K562 (cell line): ENCODE results near the gene NUP107. TPM values are rescaled to one million over a fixed set of nuclear protein-coding genes. Genes with fewer than 3 reads are reported as not detected.

Experiments used
- ATAC-seq: fragments of 200-7000 bp; cut with Tn5 transposase; 3 replicates; pipeline ENCODE4 v1.9.1; 2020; ENCODE audit warnings: moderate library complexity
- BruUV-seq: library from RNA; stranded (reverse); fragments of 400-500 nt; replicated peaks from 2 replicates; lab custom pipeline; 2021; lab: Mats Ljungman, UMichigan
- CTCF ChIA-PET: fragments of 300-600 bp; formaldehyde crosslinking; extraction: SDS; loops from one replicate; lab custom pipeline; 2021; ENCODE audit warnings: low intra/inter-chr PET ratio; lab: Yijun Ruan, JAX
- POLR2A ChIA-PET: fragments of 300-600, 350-650 bp; sonication (Branson Sonifier 250); formaldehyde crosslinking; extraction: SDS; loops from one replicate; lab custom pipeline; 2021; ENCODE audit warnings: antibody characterized with exemption, inconsistent platforms; lab: Yijun Ruan, JAX
- DNase-seq, 4 experiments: peaks; one replicate each; pipeline versions ENCODE4 v3.0.0 to v3.0.0-alpha.2; 2011 to 2018; ENCODE audit warnings: low spot score in 3 of 4, mixed read lengths in 3 of 4; ENCODE audit errors: extremely low read depth in 1 of 4
- FAIRE-seq: peaks from 2 replicates; lab custom pipeline; 2011; peaks lifted over from hg19 to GRCh38; lab: Jason Lieb, UNC
- H2AFZ ChIP-seq: 2 replicates; pipeline ENCODE4 v1.6.0; 2011; ENCODE audit warnings: low read depth, low read length, control low read depth, inconsistent platforms
- H3K27ac ChIP-seq: fragments of 200-600 bp; 3 replicates; pipeline ENCODE4 v1.8.0; 2011; ENCODE audit warnings: low read depth, mild to moderate bottlenecking, control low read depth, inconsistent platforms, low read length, moderate library complexity, mixed read lengths; ENCODE audit errors: extremely low read depth
- H3K27me3 ChIP-seq, 2 experiments: fragments of 300-600 bp in 1 of 2; 2 replicates in 1 of 2; 3 replicates in 1 of 2; pipeline versions ENCODE4 v1.6.0 to v1.8.0; 2011; ENCODE audit warnings: inconsistent platforms in 2 of 2, low read length in 2 of 2, mild to moderate bottlenecking in 1 of 2, mixed read lengths in 1 of 2, moderate library complexity in 1 of 2; ENCODE audit not compliant: control insufficient read depth in 2 of 2, insufficient read depth in 2 of 2
- H3K36me3 ChIP-seq: fragments of 300-600 bp; 3 replicates; pipeline ENCODE4 v1.8.0; 2011; ENCODE audit warnings: mild to moderate bottlenecking, low read length, inconsistent platforms; ENCODE audit not compliant: control insufficient read depth, insufficient read depth
- H3K4me1 ChIP-seq, 2 experiments: fragments of 200-600 bp in 1 of 2; replicated peaks in 1 of 2; 2 replicates in 1 of 2; 3 replicates in 1 of 2; pipeline versions ENCODE4 v1.5.1 to v1.8.0; 2011; ENCODE audit warnings: inconsistent platforms in 2 of 2, low read length in 2 of 2, mild to moderate bottlenecking in 1 of 2, mixed read lengths in 1 of 2, moderate library complexity in 1 of 2; ENCODE audit not compliant: control insufficient read depth in 2 of 2, insufficient read depth in 2 of 2
- H3K4me2 ChIP-seq: 2 replicates; pipeline ENCODE4 v1.6.1; 2011; ENCODE audit warnings: low read length, control low read depth, inconsistent platforms, mixed read lengths; ENCODE audit not compliant: insufficient read depth
- H3K4me3 ChIP-seq: fragments of 200-600 bp; sonication (generic), shearing (Covaris generic); 2 replicates; pipeline ENCODE4 v1.5.1; 2016; ENCODE audit warnings: control low read depth, inconsistent platforms
- H3K79me2 ChIP-seq: fragments of 200-600 bp; 3 replicates; pipeline ENCODE4 v1.8.0; 2011; ENCODE audit warnings: low read length, inconsistent platforms; ENCODE audit not compliant: control insufficient read depth, insufficient read depth
- H3K9ac ChIP-seq, 2 experiments: 2 replicates each; pipeline versions ENCODE4 v1.6.0 to v1.6.1; 2011; ENCODE audit warnings: low read depth in 2 of 2, low read length in 2 of 2, control low read depth in 1 of 2, inconsistent platforms in 1 of 2, mild to moderate bottlenecking in 1 of 2, mixed read lengths in 1 of 2; ENCODE audit not compliant: insufficient read depth in 1 of 2
- H3K9me1 ChIP-seq: one replicate; pipeline ENCODE4 v1.6.0; 2011; ENCODE audit warnings: inconsistent platforms, mild to moderate bottlenecking, low read length, moderate library complexity; ENCODE audit not compliant: control insufficient read depth, insufficient read depth
- H3K9me3 ChIP-seq: replicated peaks from 2 replicates; pipeline ENCODE4 v1.5.1; 2011; ENCODE audit warnings: low read depth, low read length, inconsistent platforms; ENCODE audit not compliant: control insufficient read depth, insufficient read depth
- H4K20me1 ChIP-seq: replicated peaks from 2 replicates; pipeline ENCODE4 v1.6.1; 2011; ENCODE audit warnings: low read length, inconsistent platforms, mixed read lengths; ENCODE audit not compliant: control insufficient read depth, insufficient read depth
- KLF6 ChIP-seq: fragments of 250-450 bp; sonication (Bioruptor Pico); IDR thresholded peaks from 2 replicates; pipeline ENCODE4 v1.4.0; 2020; ENCODE audit warnings: mild to moderate bottlenecking, moderate library complexity, borderline replicate concordance
- MCM3 ChIP-seq: fragments of 450-650 bp; IDR thresholded peaks from 2 replicates; pipeline ENCODE4 v1.6.1; 2016
- ZFX ChIP-seq: sonication (generic); formaldehyde crosslinking; IDR thresholded peaks from 2 replicates; pipeline ENCODE4 v1.8.0; 2022; ENCODE audit warnings: mild to moderate bottlenecking, missing genetic modification reagents, moderate library complexity
- ZNF586 ChIP-seq: fragments of 450-650 bp; formaldehyde crosslinking; conservative IDR thresholded peaks from 2 replicates; pipeline ENCODE4 v1.4.0; 2020; ENCODE audit warnings: mild to moderate bottlenecking, moderate library complexity
- ZNF830 ChIP-seq: fragments of 250-450 bp; sonication (Bioruptor Pico); IDR thresholded peaks from 2 replicates; pipeline ENCODE4 v1.5.0; 2021; ENCODE audit warnings: mild to moderate bottlenecking
- WGBS: fragments of 100-300 bp; shearing (Covaris generic); methylation state at CpG from one replicate; pipeline ENCODE4 v1.1.6; 2016; ENCODE audit warnings: low coverage, mixed read lengths; ENCODE audit not compliant: insufficient coverage; ENCODE audit errors: missing lambda C conversion rate; 5-methylcytosine and 5-hydroxymethylcytosine counted together
- in situ Hi-C: fragments of 300-500 bp; cut with MboI; formaldehyde crosslinking; loops from 4 replicates; pipeline ENCODE4 v1.15.0; 2018; ENCODE audit warnings: inconsistent platforms, mixed read lengths
- intact Hi-C: fragments of 100-400 bp; cut with micrococcal nuclease; formaldehyde crosslinking; loops from 2 replicates; pipeline ENCODE4 v1.14.2; 2022
- polyA plus RNA-seq, 8 experiments: library from polyadenylated mRNA; depleted of rRNA in 4 of 8; stranded (reverse) in 5 of 8; unstranded in 3 of 8; fragments of >200 nt; fragmentation: Nextera tagmentation in 2 of 8; fragmentation: Illumina TruSeq in 1 of 8; extraction: Ambion mirVana in 2 of 8; extraction: Trizol in 1 of 8; gene quantifications; 2 replicates each; pipeline versions ENCODE4 v1.2.1 to v1.2.3, GENCODE V29; 2011 to 2014; ENCODE audit warnings: inconsistent platforms in 1 of 8, missing spikeins in 1 of 8
- total RNA-seq, 7 experiments: library from RNA; depleted of rRNA in 6 of 7; stranded (reverse); fragments of >200 nt in 6 of 7; fragmentation: Illumina TruSeq in 2 of 7; extraction: Trizol in 2 of 7; gene quantifications; 2 replicates each; pipeline versions ENCODE4 v1.2.1 to v1.2.3, GENCODE V29; 2011 to 2021; ENCODE audit warnings: low replicate concordance in 1 of 7

The NUP107 gene
- total and polyA plus RNA-seq, 9 of the 15 experiments (the other 6 are each of a cell fraction or from before 2014, with no cell fraction given), result 129 to 277 (median 199) TPM

GRCh38 chr12:68759852-68760251 lies 73.1 kb downstream of the NUP107 start:
- no peak overlapping the region for H3K27ac ChIP-seq
- BruUV-seq, result no TSS peak
- no peaks in the 10 kb centered on the region for H3K27me3 ChIP-seq
- no peaks in the 10 kb centered on the region for H3K79me2 ChIP-seq
- no peaks in the 10 kb centered on the region for H4K20me1 ChIP-seq
- ATAC-seq (no peak), FAIRE-seq (no peak), DNase-seq (no peak)
- no peak overlapping the region for H3K4me2 ChIP-seq
- in situ Hi-C loops (no loop called here), intact Hi-C loops (no loop called here)
- no peak overlapping the region for H3K9ac ChIP-seq
- H3K4me1 ChIP-seq, result no peaks in the 10 kb centered on the region
- CTCF ChIA-PET, result interaction anchor here (0.5 kb wide), 1 partner anchor 91 kb away, joined by 3 read pairs; no protein-coding TSS in a partner anchor
- no peak for TF ChIP-seq ZNF830 (CRISPR knock-in tag)
- no peaks in the 10 kb centered on the region for H3K9me1 ChIP-seq
- no peaks in the 10 kb centered on the region; the same call in 1 of the 2 replicates for H3K9me3 ChIP-seq
- H3K4me3 ChIP-seq, result no peak overlapping the region
- peaks cover 33% of the 10 kb centered on the region for H3K36me3 ChIP-seq
- POLR2A ChIA-PET, result interaction anchor here (0.8 to 1.4 kb wide), 2 partner anchors 12 to 68 kb away, joined by 3 read pairs; no protein-coding TSS in a partner anchor
- no peak overlapping the region for H2AFZ ChIP-seq
- 96% methylated on average over 5 of the region's 5 CpGs for WGBS

GRCh38 chr12:68760806-68761441 lies 74.1 kb downstream of the NUP107 start:
- FAIRE-seq, result no peak
- TF ChIP-seq ZFX (no peak), KLF6 (CRISPR knock-in tag) (no peak), MCM3 (no peak), ZNF586 (no peak)
- H3K9ac ChIP-seq, result no peak overlapping the region
- no peak for ATAC-seq
- no peaks in the 10 kb centered on the region for H3K27me3 ChIP-seq
- BruUV-seq, result no TSS peak
- no peaks in the 10 kb centered on the region for H3K9me1 ChIP-seq
- in situ Hi-C loops (no loop called here), intact Hi-C loops (no loop called here)
- H3K9me3 ChIP-seq, result no peaks in the 10 kb centered on the region; the same call in 1 of the 2 replicates
- H3K4me2 ChIP-seq, result no peak overlapping the region
- no peak overlapping the region for H2AFZ ChIP-seq
- H3K79me2 ChIP-seq, result no peaks in the 10 kb centered on the region
- ChIA-PET POLR2A (no interaction called here), CTCF (no interaction called here)
- H3K27ac ChIP-seq, result no peak overlapping the region
- DNase-seq, result no peak
- no peaks in the 10 kb centered on the region for H4K20me1 ChIP-seq
- H3K36me3 ChIP-seq, result peaks cover 23% of the 10 kb centered on the region; the same call in 2 of the 3 replicates
- no peaks in the 10 kb centered on the region for H3K4me1 ChIP-seq
- 69% methylated on average over 7 of the region's 7 CpGs for WGBS
- no peak overlapping the region for H3K4me3 ChIP-seq
